Measurements from ENCODE around the gene FAM81A.

- TF ChIP-seq, protein P1, sequence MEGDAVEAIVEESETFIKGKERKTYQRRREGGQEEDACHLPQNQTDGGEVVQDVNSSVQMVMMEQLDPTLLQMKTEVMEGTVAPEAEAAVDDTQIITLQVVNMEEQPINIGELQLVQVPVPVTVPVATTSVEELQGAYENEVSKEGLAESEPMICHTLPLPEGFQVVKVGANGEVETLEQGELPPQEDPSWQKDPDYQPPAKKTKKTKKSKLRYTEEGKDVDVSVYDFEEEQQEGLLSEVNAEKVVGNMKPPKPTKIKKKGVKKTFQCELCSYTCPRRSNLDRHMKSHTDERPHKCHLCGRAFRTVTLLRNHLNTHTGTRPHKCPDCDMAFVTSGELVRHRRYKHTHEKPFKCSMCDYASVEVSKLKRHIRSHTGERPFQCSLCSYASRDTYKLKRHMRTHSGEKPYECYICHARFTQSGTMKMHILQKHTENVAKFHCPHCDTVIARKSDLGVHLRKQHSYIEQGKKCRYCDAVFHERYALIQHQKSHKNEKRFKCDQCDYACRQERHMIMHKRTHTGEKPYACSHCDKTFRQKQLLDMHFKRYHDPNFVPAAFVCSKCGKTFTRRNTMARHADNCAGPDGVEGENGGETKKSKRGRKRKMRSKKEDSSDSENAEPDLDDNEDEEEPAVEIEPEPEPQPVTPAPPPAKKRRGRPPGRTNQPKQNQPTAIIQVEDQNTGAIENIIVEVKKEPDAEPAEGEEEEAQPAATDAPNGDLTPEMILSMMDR (IDR thresholded peaks at IDR 0.05; ENCODE audit: low read depth, low read length, missing input control) = no peak
- no peak for TF ChIP-seq YY1 (IDR thresholded peaks at IDR 0.05)
- TF ChIP-seq RXRA (IDR thresholded peaks at IDR 0.05) = no peak
- no peak for TF ChIP-seq TAF1 (conservative IDR thresholded peaks at IDR 0.05)
- no peak for TF ChIP-seq REST (IDR thresholded peaks at IDR 0.05)
- TF ChIP-seq, protein P2, sequence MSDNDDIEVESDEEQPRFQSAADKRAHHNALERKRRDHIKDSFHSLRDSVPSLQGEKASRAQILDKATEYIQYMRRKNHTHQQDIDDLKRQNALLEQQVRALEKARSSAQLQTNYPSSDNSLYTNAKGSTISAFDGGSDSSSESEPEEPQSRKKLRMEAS (IDR thresholded peaks at IDR 0.05) = no peak
- TF ChIP-seq EGR1 (IDR thresholded peaks at IDR 0.05; ENCODE audit: low read depth in 2 of 2) = no peak
These were observed 9.4 kb downstream of the FAM81A start for GRCh38 chr15:59447367-59447766.

Data from liver (tissue), 3 donors.